ENCODE measurements around the gene MRGPRX1. TPM values are rescaled to one million over a fixed set of nuclear protein-coding genes. Genes with fewer than 3 reads are reported as not detected.
"Not testable (repeated sequence)": the region's sequence is repeated elsewhere in the genome, so short reads cannot be mapped to it uniquely, and the experiment has no call there.

The MRGPRX1 gene
- total RNA-seq, 1 donor from 2014 or later, result not detected

- DNase-seq (ENCODE audit: extremely low spot score, unreplicated experiment), result no peak
- Mint-ChIP-seq H3K27ac (no peak overlapping the region), H3K4me1 (ENCODE audit: unreplicated experiment) (no peaks in the 10 kb centered on the region), H3K4me3 (no peak overlapping the region), H3K9me3 (no peaks in the 10 kb centered on the region), H3K27me3 (no peaks in the 10 kb centered on the region), H3K36me3 (no peaks in the 10 kb centered on the region)
- no peak for TF ChIP-seq CTCF (conservative IDR thresholded peaks at IDR 0.05)
Observed at GRCh38 chr11:18934195-18934814, 4.9 kb downstream of the MRGPRX1 start.

- DNase-seq (ENCODE audit: extremely low spot score, unreplicated experiment), result no peak
- Mint-ChIP-seq H3K36me3 (no peaks in the 10 kb centered on the region), H3K4me3 (no peak overlapping the region), H3K27me3 (peaks cover 7% of the 10 kb centered on the region), H3K4me1 (ENCODE audit: unreplicated experiment) (no peaks in the 10 kb centered on the region), H3K27ac (no peak overlapping the region), H3K9me3 (peaks cover 6% of the 10 kb centered on the region)
- no peak for TF ChIP-seq CTCF (conservative IDR thresholded peaks at IDR 0.05)
Observed at GRCh38 chr11:18927550-18928322, 11.5 kb downstream of the MRGPRX1 start.

GRCh38 chr11:18925426-18925825, 13.8 kb downstream of the MRGPRX1 start:
- not testable (repeated sequence) for H3K4me1 Mint-ChIP-seq (ENCODE audit: unreplicated experiment); H3K9me3 Mint-ChIP-seq; DNase-seq (ENCODE audit: extremely low spot score, unreplicated experiment); H3K27me3 Mint-ChIP-seq; H3K36me3 Mint-ChIP-seq; H3K27ac Mint-ChIP-seq; H3K4me3 Mint-ChIP-seq

- Mint-ChIP-seq H3K9me3 (no peaks in the 10 kb centered on the region), H3K4me3 (no peak overlapping the region)
Observed at GRCh38 chr11:18912883-18913282, 26.3 kb downstream of the MRGPRX1 start.

GRCh38 chr11:18907391-18907790, 31.8 kb downstream of the MRGPRX1 start:
- no peak overlapping the region for H3K27ac Mint-ChIP-seq
- H3K4me3 Mint-ChIP-seq, result no peak overlapping the region
- no peaks in the 10 kb centered on the region for H3K4me1 Mint-ChIP-seq (ENCODE audit: unreplicated experiment)
- H3K36me3 Mint-ChIP-seq, result no peaks in the 10 kb centered on the region
- peaks cover 7% of the 10 kb centered on the region for H3K27me3 Mint-ChIP-seq
- no peaks in the 10 kb centered on the region for H3K9me3 Mint-ChIP-seq
- TF ChIP-seq CTCF (conservative IDR thresholded peaks at IDR 0.05), result no peak
- no peak for DNase-seq (ENCODE audit: extremely low spot score, unreplicated experiment)

More at GRCh38 chr11:18912883-18913282, 26.3 kb downstream of the MRGPRX1 start:
- no peak overlapping the region for H3K27ac Mint-ChIP-seq
- no peak for TF ChIP-seq CTCF (conservative IDR thresholded peaks at IDR 0.05)
- no peak for DNase-seq (ENCODE audit: extremely low spot score, unreplicated experiment)
- H3K36me3 Mint-ChIP-seq, result no peaks in the 10 kb centered on the region
- peaks cover 26% of the 10 kb centered on the region for H3K27me3 Mint-ChIP-seq
- no peaks in the 10 kb centered on the region for H3K4me1 Mint-ChIP-seq (ENCODE audit: unreplicated experiment)

GRCh38 chr11:18900637-18901036, 38.6 kb downstream of the MRGPRX1 start:
- not testable (repeated sequence) for H3K4me3 Mint-ChIP-seq; H3K36me3 Mint-ChIP-seq; DNase-seq (ENCODE audit: extremely low spot score, unreplicated experiment); H3K4me1 Mint-ChIP-seq (ENCODE audit: unreplicated experiment); H3K9me3 Mint-ChIP-seq; H3K27ac Mint-ChIP-seq
- peaks cover 28% of the 10 kb centered on the region for H3K27me3 Mint-ChIP-seq

GRCh38 chr11:18900151-18900611, 39.0 kb downstream of the MRGPRX1 start:
- not testable (repeated sequence) for H3K27ac Mint-ChIP-seq, H3K9me3 Mint-ChIP-seq, H3K4me3 Mint-ChIP-seq

GRCh38 chr11:18891712-18892111, 47.5 kb downstream of the MRGPRX1 start:
- not testable (repeated sequence) for H3K9me3 Mint-ChIP-seq; H3K4me3 Mint-ChIP-seq; H3K4me1 Mint-ChIP-seq (ENCODE audit: unreplicated experiment); H3K36me3 Mint-ChIP-seq; DNase-seq (ENCODE audit: extremely low spot score, unreplicated experiment); H3K27ac Mint-ChIP-seq
- H3K27me3 Mint-ChIP-seq, result peaks cover 20% of the 10 kb centered on the region

More at GRCh38 chr11:18900151-18900611, 39.0 kb downstream of the MRGPRX1 start:
- H3K36me3 Mint-ChIP-seq; H3K4me1 Mint-ChIP-seq (ENCODE audit: unreplicated experiment); DNase-seq (ENCODE audit: extremely low spot score, unreplicated experiment): not testable (repeated sequence)
- H3K27me3 Mint-ChIP-seq, result peaks cover 28% of the 10 kb centered on the region

Data from type B pancreatic cell (in vitro differentiated cells).